ENCODE results near the gene SEPTIN10. TPM values are rescaled to one million over a fixed set of nuclear protein-coding genes. Genes with fewer than 3 reads are reported as not detected.

Gene SEPTIN10
- total RNA-seq, 1 experiment from 2014 or later = 92.5 TPM

- TF ChIP-seq, protein P1, sequence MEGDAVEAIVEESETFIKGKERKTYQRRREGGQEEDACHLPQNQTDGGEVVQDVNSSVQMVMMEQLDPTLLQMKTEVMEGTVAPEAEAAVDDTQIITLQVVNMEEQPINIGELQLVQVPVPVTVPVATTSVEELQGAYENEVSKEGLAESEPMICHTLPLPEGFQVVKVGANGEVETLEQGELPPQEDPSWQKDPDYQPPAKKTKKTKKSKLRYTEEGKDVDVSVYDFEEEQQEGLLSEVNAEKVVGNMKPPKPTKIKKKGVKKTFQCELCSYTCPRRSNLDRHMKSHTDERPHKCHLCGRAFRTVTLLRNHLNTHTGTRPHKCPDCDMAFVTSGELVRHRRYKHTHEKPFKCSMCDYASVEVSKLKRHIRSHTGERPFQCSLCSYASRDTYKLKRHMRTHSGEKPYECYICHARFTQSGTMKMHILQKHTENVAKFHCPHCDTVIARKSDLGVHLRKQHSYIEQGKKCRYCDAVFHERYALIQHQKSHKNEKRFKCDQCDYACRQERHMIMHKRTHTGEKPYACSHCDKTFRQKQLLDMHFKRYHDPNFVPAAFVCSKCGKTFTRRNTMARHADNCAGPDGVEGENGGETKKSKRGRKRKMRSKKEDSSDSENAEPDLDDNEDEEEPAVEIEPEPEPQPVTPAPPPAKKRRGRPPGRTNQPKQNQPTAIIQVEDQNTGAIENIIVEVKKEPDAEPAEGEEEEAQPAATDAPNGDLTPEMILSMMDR (conservative IDR thresholded peaks at IDR 0.05) = no peak
These were observed 58.3 kb downstream of the SEPTIN10 start for GRCh38 chr2:109555346-109555900.

More at GRCh38 chr2:109555346-109555900, 58.3 kb downstream of the SEPTIN10 start:
- no peak overlapping the region for H3K4me3 Mint-ChIP-seq
- H3K14ac ChIP-seq (ENCODE audit: insufficient read depth, low read length) = no peak overlapping the region
- H2BK20ac ChIP-seq (ENCODE audit: low read depth, low read length, poor library complexity, severe bottlenecking) = no peak overlapping the region
- H3K27ac Mint-ChIP-seq = no peak overlapping the region; a peak in 1 of 7 replicates
- H3K36me3 Mint-ChIP-seq (ENCODE audit: insufficient read depth in 1 of 3, low read depth in 3 of 3) = peaks cover 36 to 68% (median 57%) of the 10 kb centered on the region in 3 experiments
- no peak overlapping the region for H3K9ac ChIP-seq (ENCODE audit: extremely low read depth, insufficient read length, low read length)
- no peaks in the 10 kb centered on the region for H3K4me1 ChIP-seq (ENCODE audit: insufficient read depth, low read length)
- H3K27me3 Mint-ChIP-seq (ENCODE audit: low read depth) = no peaks in the 10 kb centered on the region
- H3K9me3 ChIP-seq (ENCODE audit: control insufficient read depth, low read depth, low read length) = no peaks in the 10 kb centered on the region
- no peak overlapping the region for H3K27ac ChIP-seq (ENCODE audit: insufficient read length, low read depth, low read length)
- no peak for DNase-seq
- H3K4me2 ChIP-seq (ENCODE audit: insufficient read depth, insufficient read length, low read length) = no peak overlapping the region
- H2BK12ac ChIP-seq (ENCODE audit: insufficient read length, low read depth, low read length) = no peak overlapping the region
- H3K27me3 ChIP-seq (ENCODE audit: insufficient read depth, low read length) = no peaks in the 10 kb centered on the region
- no peak overlapping the region for H2BK120ac ChIP-seq (ENCODE audit: low read depth, low read length, poor library complexity, severe bottlenecking)
- H2AK5ac ChIP-seq (ENCODE audit: insufficient read length, low read length) = no peak overlapping the region
- H3K4me1 Mint-ChIP-seq = peaks cover 0 to 2% of the 10 kb centered on the region in 2 experiments; a peak in 1 of 4 replicates
- no peaks in the 10 kb centered on the region for H3K79me1 ChIP-seq (ENCODE audit: insufficient read depth, low read depth, low read length, poor library complexity, severe bottlenecking)
- no peak overlapping the region for H2AFZ ChIP-seq (ENCODE audit: low read length)
- H4K8ac ChIP-seq (replicated peaks; ENCODE audit: insufficient read length, low read depth, low read length) = no peak overlapping the region
- no peak overlapping the region for H2BK15ac ChIP-seq (ENCODE audit: low read depth, low read length)
- no peak overlapping the region for H3K23ac ChIP-seq (ENCODE audit: insufficient read length, low read depth, low read length)
- no peak overlapping the region for H4K5ac ChIP-seq (ENCODE audit: insufficient read length, low read depth, low read length)
- peaks cover 9% of the 10 kb centered on the region in 2 experiments; a peak in 3 of 5 replicates for H3K9me3 Mint-ChIP-seq
- no CpG with 5 or more reads among the region's 9 CpGs for WGBS (ENCODE audit: extremely low coverage, insufficient read length, low lambda C conversion rate)
- no peak overlapping the region for H3K56ac ChIP-seq (ENCODE audit: insufficient read length, low read depth, low read length)
- H3K4ac ChIP-seq (ENCODE audit: low read depth, low read length) = no peak overlapping the region
- H3K79me2 ChIP-seq (ENCODE audit: insufficient read depth, low read length) = no peaks in the 10 kb centered on the region
- no peak overlapping the region for H2BK5ac ChIP-seq (ENCODE audit: insufficient read length, low read length)
- H4K20me1 ChIP-seq (ENCODE audit: control insufficient read depth, insufficient read depth, insufficient read length) = no peaks in the 10 kb centered on the region
- no peak overlapping the region for H3T11ph ChIP-seq (ENCODE audit: low read length)
- H3K23me2 ChIP-seq (ENCODE audit: insufficient read length, low read depth, low read length, poor library complexity, severe bottlenecking) = no peaks in the 10 kb centered on the region
- H4K91ac ChIP-seq (ENCODE audit: insufficient read length, low read depth, low read length) = no peak overlapping the region
- H3K18ac ChIP-seq (ENCODE audit: insufficient read length, low read depth, low read length) = no peak overlapping the region
